GM19193 (cell line): ENCODE measurements around the gene RAD9A.

Experiments
- POLR2A ChIP-seq: IDR thresholded peaks from 4 replicates; pipeline ENCODE4 v1.6.1; 2011; ENCODE audit not compliant: insufficient read depth, insufficient read length; ENCODE audit errors: extremely low read depth

The RAD9A gene

DNA sequence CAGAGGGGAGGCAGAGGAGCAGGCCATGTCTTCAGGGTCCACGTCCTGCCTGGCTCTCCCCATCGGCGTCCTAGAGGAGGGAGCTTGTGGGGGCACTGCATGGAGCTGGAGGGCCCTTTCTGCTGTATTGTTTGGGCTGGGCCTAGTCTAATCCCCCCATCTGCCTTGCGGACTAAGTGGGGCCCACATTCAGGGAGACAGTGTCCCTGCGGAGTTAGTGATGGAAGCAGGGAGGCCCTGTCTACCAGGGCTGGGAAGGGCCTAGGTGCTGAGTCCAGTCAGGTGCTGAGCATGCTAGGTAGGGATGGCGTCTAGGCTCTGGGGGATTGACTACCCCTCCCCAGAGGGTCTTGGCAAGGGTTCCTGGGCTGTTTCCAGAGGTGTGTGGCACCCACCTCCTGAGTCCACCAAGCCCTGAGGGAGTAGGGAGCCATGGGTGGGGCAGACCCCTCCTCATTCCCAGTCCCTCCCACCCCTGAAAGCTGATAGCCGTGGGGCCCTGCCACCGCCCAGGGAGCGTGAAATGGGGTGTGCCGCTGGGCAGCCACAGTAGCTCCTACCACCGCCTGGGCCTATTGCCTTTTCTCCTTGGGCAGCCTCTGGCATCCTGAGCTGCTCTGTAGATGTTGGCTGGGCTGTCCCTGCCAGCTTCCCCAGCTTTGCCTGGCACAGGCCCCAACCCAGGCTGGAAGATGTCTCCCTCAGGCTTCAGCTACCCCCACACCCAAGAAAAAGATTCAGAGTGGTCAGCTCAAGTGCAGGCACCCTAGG is 36.6 kb upstream of the RAD9A start:
- TF ChIP-seq POLR2A = no peak

DNA sequence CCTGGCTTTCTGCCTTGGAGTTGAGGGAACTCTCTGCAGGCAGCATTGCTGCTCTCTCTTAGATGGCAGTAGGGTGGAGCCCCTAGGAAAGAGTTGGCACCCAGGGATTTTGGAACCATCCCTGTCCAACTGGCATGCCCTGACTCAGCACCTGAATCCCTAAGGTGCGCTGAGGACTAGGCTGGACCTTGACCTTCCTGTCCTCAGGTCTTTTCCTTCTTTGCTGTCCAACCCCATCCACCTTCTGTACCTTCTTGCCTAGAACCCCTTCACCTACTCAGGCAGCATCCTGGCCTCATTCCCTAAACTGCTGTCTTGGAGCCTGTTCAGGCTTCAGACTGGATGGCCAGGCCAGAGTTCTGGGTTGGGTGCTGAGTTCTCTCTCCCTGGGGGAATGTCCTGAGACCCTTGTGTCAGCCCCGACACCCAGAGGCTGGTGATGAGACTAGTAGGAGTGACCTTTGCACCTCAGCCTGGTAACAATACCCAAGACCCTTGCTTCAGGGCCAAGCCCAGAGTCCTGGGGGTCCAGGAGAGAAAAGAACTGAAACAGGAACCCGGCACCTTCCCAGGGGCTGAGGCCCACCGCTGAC is 35.9 kb upstream of the RAD9A start:
- TF ChIP-seq POLR2A = no peak

DNA sequence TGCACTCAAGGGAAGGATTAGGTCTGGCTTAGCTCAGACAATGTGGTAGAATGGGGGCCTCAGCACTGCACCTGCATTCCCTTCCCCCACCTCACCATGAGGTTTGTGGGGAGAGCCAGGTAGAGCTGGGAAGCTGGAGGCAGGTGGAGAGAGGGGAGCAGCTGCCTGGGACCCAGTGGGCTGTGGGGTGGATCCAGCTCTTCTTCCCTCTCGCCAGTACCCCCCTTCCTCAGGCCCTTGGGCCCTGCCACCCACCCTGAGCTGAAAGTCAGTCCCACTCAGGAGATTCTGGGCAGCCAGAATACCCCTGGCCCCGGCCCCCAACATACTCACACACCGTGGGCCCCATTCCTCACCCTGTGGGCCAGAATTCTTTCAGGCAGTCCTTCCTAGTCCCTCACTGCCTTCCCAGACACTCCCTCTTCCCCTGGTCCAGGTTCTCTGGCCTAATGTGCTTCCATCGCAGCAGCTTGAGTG is 35.4 kb upstream of the RAD9A start:
- no peak for TF ChIP-seq POLR2A

DNA sequence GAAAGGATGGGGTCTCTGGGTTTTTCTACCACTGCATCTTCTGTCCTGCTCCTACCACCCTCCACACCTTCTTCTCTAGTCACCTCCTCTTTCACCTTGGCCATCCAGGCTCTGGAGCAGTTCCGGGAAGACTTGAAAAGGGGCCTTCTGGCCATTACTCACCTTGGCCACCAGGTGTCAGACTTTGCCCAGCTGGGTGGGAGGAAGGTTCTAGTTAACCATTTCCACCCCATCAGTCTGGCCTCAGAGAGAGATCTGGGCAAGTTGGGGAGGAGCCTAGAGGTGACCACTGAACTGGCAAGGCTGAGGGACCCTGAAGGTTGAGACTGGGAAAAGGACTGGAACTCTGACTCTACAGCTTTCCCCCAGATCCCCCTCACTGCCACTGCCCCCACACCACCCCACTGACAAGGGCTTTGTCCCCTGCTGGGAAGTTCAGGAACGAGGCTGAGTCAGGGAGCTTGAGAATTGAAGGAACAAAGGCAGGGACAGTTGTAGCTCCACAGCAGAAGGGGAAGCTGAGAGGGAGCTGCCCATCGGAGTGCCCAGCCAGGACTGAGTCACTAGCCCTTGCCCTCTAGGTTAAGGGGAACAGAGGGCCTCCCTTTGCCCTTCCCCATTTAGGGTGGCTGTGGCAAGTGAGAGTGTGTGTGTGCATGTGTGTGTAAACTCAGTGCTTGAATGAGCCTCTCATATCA is 34.8 kb upstream of the RAD9A start:
- no peak for TF ChIP-seq POLR2A

DNA sequence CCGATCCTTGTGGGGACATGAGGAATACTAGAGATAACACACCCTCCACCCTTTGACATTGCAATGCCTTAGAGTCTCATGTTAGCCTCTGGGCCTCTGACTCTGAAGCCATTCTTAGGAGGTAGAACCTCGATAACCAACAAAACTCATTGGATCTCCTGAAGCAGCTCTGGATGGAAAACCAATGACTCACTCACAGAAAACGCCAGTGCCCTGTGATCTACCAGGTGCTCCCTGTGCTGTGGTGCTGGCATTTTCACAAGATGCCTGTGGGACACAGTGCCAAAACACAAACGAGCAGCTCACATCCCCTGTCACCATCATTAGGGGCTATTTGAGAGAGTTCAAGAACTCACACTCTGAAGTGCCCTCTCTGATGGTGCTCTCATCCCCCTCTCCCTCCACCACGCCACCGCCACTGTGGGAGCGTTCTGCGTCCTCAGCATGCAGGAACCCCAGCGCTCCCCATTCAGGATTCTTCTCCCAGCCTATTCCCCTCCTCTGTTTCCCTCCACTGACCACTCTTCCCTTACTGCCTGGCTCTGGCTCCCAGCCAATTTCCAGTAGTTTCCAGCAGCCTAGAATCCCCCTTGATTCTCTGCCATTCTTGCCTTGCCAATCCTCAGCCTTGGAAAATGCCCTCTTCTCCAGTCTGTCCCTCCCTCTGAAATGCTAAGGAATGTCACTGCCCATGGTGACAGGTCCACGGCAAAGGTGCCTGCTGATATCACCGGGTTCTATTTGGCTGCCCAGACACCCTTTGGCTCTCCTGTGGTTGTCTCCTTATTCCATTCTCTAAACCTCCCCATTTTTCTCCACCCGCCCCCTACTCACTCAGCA is 33.7 kb upstream of the RAD9A start:
- TF ChIP-seq POLR2A = no peak

DNA sequence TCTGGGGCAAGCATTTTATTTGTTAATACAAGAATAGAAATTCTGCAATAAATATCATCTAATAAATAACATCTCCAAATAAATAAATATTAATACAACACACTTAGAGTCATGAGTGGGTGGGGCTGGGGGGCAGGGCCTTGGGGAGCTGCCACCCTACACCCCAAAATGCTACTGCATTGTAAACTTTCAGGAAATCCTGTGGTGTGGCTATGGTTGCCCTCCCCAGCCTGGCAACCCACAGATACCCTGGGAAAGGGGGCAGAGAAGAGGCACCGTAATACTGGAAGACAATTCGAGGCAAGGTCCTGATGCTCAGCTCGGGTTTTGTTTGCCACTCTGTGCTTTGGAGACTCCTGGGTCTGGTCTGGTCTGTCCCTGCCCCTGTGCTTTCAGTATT is 27.6 kb upstream of the RAD9A start:
- TF ChIP-seq POLR2A = no peak

DNA sequence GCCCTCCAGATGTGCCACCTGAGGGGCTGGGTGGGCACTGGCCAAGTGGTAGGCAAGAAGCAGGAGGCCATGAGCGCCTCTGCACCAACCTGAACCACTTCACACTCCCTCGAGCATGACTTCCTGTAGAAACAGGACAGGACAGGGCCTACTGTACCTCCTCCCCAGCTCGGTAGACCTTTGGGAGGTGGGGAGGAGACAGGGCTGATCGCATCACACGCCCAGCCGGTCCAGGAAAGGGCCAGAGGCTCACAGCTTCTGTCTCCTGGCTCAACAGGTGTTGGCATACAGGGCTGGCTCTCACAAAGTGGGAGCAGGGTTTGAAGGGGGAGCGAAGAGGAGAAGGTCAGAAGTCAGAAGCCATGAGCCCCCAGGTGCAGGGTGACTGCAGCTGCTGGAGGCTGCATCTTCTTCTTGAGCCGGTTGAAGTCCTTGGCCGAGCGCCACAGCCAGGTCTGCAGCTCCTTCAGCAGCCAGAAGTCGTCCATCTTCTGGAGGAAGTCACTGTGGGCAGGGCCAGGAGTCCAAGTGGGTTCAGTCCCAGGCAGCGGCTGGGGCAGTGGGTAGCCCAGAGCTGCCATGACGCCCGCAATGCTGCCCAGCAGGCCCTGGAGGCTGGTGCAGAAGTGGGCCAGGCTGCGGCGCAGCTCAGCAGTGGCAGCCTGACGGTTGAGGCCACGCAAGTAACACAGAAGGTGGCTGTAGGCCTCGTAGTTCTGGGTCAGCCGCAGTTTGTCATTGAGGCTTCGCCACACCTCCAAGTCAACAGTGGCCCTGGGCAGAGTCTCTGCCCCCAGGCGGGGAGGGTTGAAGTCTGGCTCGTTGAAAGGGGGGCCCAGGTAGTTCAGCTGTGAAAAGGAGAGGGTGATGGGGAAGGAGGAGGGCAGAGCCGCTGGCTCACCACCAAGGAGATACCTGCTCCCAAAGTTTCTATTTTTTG is 26.7 kb upstream of the RAD9A start:
- no peak for TF ChIP-seq POLR2A

DNA sequence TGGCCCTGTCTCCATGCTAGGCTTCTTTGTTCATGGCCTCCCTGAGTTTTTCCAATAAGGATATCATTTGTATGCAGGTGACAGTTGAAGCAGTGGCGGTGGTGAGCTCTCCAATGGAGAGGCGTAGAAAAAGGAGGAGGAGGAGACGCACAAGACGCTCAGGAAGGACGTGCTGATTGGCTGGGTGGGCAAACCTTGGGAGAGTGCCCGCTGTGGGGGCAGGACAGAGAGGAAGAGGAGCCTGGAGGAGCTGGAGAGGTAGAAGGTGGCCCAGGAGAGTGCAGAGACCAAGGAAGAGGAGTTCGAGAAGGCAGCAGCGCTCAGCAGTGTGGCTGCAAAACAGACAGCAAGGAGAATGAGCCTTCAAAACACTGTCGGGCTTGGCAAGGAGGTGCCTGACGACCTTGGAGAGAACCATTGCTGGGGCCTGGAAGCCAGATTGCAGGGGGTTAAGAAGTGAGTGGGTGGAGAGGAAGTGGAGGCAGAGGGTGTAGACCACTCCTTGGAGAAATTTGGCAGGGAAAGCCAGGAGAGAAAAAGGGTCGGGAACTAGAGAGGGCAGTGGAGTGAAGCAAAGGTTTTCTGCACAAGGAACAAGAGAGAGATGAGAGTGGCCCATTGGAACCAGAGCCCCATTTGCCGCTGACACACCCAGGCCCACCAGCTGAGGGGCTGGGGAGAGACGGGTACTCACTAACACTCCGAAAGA is 25.9 kb upstream of the RAD9A start:
- TF ChIP-seq POLR2A = no peak

DNA sequence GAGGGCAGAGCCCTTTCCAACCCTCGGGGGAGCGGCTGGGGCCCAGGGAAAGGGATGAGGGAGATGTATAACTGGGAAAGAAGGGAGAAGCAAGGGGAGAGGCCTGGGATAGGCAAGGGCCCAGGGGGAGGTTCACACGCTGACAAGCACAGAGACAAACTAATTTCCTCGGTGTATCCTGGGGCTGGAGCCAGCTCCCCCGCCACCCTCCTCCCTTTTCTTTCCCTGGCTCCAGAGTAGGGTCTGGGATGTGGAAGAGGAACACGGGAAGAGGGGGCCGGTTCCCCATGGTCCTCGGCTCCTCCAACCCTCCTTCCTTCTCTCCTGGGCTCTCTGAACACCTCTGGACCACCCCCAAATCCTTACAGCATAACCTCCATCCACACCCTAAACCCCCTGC is 25.2 kb upstream of the RAD9A start:
- no peak for TF ChIP-seq POLR2A

DNA sequence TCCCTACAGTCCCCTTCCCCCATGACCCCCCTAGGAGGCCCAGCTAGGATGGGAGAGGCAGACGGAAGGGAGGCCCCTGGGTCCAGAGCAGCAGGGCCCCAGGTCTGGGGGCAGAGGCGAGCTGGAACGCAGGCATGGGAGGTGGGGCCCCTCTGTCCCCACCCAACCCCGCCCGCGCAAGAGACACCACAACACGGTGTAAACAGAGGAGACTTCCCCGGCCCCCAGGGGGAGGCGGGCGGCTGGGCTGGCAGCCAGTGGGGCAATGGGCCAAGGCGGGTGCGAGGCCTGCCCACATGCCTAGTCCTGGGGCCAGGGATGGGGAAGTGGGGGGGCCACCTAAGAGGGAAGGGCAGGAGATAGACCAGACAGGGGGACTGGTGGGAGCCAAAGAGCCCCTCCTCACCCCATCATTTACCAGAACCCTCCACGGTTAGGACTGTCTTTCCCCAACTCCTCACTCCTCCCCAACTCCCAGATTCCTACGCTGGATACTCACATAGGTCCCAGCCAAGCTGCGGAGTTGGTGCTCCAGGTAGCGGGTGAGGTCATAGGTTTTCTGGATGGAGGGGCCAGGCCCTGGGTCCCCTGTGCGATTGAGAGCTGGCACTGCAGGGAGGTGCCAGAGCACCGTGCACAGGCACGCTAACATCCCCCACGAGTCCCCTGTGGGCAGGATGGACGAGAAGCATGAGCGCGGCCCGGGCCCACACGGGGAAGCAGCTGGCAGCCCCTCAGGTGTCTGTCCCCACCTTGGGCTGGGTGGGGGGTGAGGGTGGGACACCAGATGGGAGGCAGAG is 24.6 kb upstream of the RAD9A start:
- TF ChIP-seq POLR2A = no peak

DNA sequence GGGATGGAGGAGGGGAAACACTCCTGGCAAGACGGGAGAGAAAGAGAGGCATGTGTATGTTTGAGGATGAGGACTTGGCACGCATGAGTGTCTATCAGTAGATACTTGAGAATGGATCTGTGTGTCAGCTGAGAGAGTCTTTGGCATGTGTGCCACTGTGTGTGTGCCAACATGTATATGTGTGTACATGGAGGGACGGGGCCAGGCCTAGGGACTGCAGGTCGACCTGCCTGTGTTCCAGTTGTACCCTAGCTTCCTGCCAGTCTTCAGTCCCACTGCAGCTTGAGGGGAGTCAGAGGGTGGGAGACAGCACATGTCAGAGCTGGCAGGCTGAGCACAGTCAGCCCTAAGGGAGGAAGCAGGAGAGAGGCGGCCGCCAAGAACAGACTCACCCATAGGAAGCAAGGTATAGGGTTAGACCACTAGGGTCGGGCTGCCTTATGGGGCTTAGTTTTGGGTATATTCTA is 24.0 kb upstream of the RAD9A start:
- TF ChIP-seq POLR2A = no peak

DNA sequence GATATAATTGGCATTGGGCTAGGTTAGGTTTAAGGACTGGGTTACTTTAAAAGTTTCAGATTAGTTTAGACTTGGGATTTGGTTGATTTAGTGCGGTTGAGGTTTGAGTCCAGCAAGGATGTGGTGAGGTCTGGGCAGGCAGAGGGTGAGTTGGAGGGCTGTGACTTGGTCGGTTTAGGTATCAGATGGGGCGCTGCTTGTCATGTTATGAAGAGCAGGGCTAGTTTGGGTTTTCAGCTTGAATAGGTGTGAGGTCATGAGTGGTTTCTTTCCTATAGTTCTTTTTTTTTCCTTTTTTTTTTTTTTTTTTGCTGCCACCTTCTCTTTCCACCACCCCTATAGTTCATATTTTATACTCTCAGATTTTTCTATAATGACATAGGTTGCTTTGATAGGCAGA is 23.2 kb upstream of the RAD9A start:
- TF ChIP-seq POLR2A = no peak
